Mucosa of descending colon (tissue), 3 donors: ENCODE results near the gene DNAL1. TPM values are rescaled to one million over a fixed set of nuclear protein-coding genes. Genes with fewer than 3 reads are reported as not detected.

Source experiments
- ATAC-seq: fragments of 200-7000 bp; cut with Tn5 transposase; one replicate; pipeline ENCODE4 v1.9.1; 2020; ENCODE audit warnings: mild to moderate bottlenecking, moderate library complexity
- DNase-seq, 3 donors: peaks; one replicate each; pipeline ENCODE4 v3.0.0-alpha.2; 2020
- H3K36me3 ChIP-seq: fragments of 200-600 bp; one replicate; pipeline ENCODE4 v1.8.0; 2021; ENCODE audit warnings: low read depth, mild to moderate bottlenecking
- H3K4me1 ChIP-seq: fragments of 200-600 bp; one replicate; pipeline ENCODE4 v1.8.0; 2021; ENCODE audit warnings: low read depth, mild to moderate bottlenecking
- H3K4me3 ChIP-seq: fragments of 200-600 bp; one replicate; pipeline ENCODE4 v1.8.0; 2021; ENCODE audit warnings: mild to moderate bottlenecking
- H3K9me3 ChIP-seq: fragments of 200-600 bp; one replicate; pipeline ENCODE4 v1.8.0; 2021; ENCODE audit warnings: mild to moderate bottlenecking
- intact Hi-C, 2 donors: fragments of 100-400 bp; cut with DNase I in 1 of 2; cut with micrococcal nuclease in 1 of 2; formaldehyde crosslinking; loops; one replicate each; pipeline versions ENCODE4 v1.11.0 to v1.11.1; 2022; cut with DNase I, micrococcal nuclease
- total RNA-seq, 3 donors: library from RNA; stranded (reverse); fragmentation: NEBNext Ultra II Directional in 2 of 3; extraction: Animal tissue kit (Norgen Biotek cat#: 25700) in 2 of 3; gene quantifications; one replicate each; pipeline versions ENCODE4 v1.2.1 to v1.2.4, GENCODE V29; 2021 to 2023
- TF ChIP-seq, protein P1 (sequence below): fragments of 200-600 bp; IDR thresholded peaks from one replicate; pipeline ENCODE4 v1.8.0; 2022; ENCODE audit warnings: antibody characterized with exemption, mild to moderate bottlenecking
- donor health status: DM: no; HTN: no; CAD: no; lungs with moderate emphysema.
- donor health status: DM: no; HTN: no; CAD: no.
- donor health status: DM: no; HTN: yes; CAD: no.

Gene DNAL1
- total RNA-seq, 3 donors from 2014 or later: 7.0 to 18.9 (median 7.6) TPM

DNA sequence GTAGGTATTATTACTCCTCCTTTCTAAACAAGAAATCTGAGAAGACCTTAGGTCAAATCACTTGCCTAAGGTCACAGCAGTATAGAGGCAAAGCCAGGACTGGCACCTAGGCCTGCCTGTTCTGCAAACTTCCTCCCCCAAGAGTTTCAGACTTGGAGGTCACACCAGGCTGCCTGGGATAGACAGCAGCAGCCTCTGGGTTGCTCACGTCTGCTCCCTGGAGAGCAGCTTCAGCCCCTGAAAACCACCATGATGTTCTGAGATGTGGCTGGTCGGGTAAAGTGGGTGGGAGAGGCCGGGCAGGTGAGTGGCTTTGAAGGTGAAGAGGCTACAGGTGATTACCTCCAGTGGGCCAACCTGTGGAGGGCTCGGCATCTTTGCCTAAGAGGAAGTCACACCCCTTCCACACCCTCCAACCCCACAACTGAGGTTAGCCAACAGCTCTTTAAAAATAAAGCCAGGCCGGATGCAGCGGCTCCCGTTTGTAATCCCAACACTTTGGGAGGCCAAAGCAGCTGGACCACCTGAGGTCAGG lies 106.4 kb downstream of the DNAL1 start:
- Histone ChIP-seq H3K36me3 (no peaks in the 10 kb centered on the region), H3K4me3 (no peak overlapping the region), H3K4me1 (peaks cover 100% of the 10 kb centered on the region), H3K9me3 (no peaks in the 10 kb centered on the region)
- peak; percentile 57 to 65 (median 61) for DNase-seq
- intact Hi-C loops: no loop called here
- ATAC-seq: no peak
- TF ChIP-seq, protein P1, sequence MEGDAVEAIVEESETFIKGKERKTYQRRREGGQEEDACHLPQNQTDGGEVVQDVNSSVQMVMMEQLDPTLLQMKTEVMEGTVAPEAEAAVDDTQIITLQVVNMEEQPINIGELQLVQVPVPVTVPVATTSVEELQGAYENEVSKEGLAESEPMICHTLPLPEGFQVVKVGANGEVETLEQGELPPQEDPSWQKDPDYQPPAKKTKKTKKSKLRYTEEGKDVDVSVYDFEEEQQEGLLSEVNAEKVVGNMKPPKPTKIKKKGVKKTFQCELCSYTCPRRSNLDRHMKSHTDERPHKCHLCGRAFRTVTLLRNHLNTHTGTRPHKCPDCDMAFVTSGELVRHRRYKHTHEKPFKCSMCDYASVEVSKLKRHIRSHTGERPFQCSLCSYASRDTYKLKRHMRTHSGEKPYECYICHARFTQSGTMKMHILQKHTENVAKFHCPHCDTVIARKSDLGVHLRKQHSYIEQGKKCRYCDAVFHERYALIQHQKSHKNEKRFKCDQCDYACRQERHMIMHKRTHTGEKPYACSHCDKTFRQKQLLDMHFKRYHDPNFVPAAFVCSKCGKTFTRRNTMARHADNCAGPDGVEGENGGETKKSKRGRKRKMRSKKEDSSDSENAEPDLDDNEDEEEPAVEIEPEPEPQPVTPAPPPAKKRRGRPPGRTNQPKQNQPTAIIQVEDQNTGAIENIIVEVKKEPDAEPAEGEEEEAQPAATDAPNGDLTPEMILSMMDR: no peak

DNA sequence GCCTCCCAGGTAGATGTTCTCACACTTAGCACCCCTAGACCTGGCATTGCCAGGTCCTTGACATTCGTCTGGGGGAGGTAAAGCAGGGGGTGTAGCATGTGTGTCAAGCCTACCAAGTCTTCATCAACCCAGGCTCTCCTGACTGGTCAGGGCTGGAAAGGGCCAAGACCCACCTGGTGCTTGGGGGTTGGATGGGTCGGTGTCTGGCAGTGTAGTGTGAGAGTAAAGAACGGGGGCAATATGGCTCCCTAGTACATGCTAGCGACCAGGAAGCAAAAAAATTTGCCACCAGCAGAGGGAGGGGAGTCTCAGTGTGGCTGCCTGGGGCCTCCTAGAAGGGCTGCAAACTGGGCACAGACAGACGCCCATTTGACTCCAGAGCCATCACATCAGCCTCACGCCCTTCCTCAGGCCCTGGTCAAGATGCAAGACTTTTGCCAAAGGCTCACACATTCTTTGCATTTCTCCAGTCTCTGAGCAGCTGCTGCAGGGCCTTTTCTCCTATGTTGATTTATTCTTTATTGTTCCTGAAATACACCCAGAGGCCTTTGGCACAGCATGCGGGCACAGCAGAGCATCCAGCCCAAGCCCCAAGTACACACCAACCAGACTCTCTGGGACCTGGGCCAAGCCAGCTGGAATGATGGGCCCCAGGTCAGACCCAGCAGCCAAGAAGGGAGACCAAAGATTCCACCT lies 107.7 kb downstream of the DNAL1 start:
- TF ChIP-seq, protein P1: no peak
- no peaks in the 10 kb centered on the region for H3K9me3 ChIP-seq
- DNase-seq: peak; percentile 78 to 87 (median 81)
- H3K4me3 ChIP-seq: no peak overlapping the region
- ATAC-seq: peak; percentile 20
- no peaks in the 10 kb centered on the region for H3K36me3 ChIP-seq
- intact Hi-C loops: no loop called here
- H3K4me1 ChIP-seq: peaks cover 100% of the 10 kb centered on the region

Other genes starting within 250 kb of the DNAL1 start
- gene NUMB, start 186.4 kb upstream of the DNAL1 start, total RNA-seq: 100 to 1,000 TPM in 2 of 3 donors, 10 to 100 TPM in 1; 98.5 to 115 (median 112) TPM
- gene RIOX1, start 154.1 kb upstream of the DNAL1 start, total RNA-seq: 10 to 100 TPM in 2 of 3 donors, 1 to 10 TPM in 1; 7.9 to 11.7 (median 10.1) TPM
- 1 to 10 TPM; 6.6 to 8.7 (median 8.3) TPM for gene ACOT1, start 107.8 kb upstream of the DNAL1 start, total RNA-seq
- 1 to 10 TPM in 1 of 3 donors, under 1 TPM in 2; 0.58 to 1.7 (median 0.92) TPM for gene HEATR4, start 86.0 kb upstream of the DNAL1 start, total RNA-seq
- 10 to 100 TPM; 18.8 to 60.7 (median 50.0) TPM for gene ACOT2, start 75.8 kb upstream of the DNAL1 start, total RNA-seq
- 1 to 10 TPM; 1.6 to 4.6 (median 3.1) TPM for gene ACOT4, start 53.1 kb upstream of the DNAL1 start, total RNA-seq
- gene ACOT6, start 32.5 kb upstream of the DNAL1 start, total RNA-seq: not detected
- gene PNMA1, start 69.4 kb downstream of the DNAL1 start, total RNA-seq: 10 to 100 TPM; 11.7 to 70.7 (median 15.5) TPM
- gene PTGR2, start 206.8 kb downstream of the DNAL1 start, total RNA-seq: 10 to 100 TPM; 11.4 to 23.2 (median 17.2) TPM
- gene ZNF410, start 241.9 kb downstream of the DNAL1 start, total RNA-seq: 10 to 100 TPM; 38.3 to 47.2 (median 45.1) TPM